Measurements from ENCODE around the gene LAYN.

The LAYN gene

GRCh38 chr11:111598559-111598958 lies 58.0 kb downstream of the LAYN start:
- no peak for DNase-seq

- no peak for DNase-seq
Measured at GRCh38 chr11:111601636-111601978, 61.1 kb downstream of the LAYN start.

- peak; percentile 77 for DNase-seq
Measured at GRCh38 chr11:111601979-111602864, 61.7 kb downstream of the LAYN start, which contains the start of gene SIK2. Gene SIK2, plus strand, starts transcription at chr11:111602449. Its CDS starts 115 bp downstream, at chr11:111602564.

- no peak for DNase-seq
Measured at GRCh38 chr11:111602865-111603610, 62.5 kb downstream of the LAYN start.

- DNase-seq = no peak
Measured at GRCh38 chr11:111603611-111604130, 63.2 kb downstream of the LAYN start.

GRCh38 chr11:111604392-111605009 lies 64.0 kb downstream of the LAYN start:
- peak; percentile 16 for DNase-seq

- DNase-seq = no peak
Measured at GRCh38 chr11:111605681-111606080, 65.2 kb downstream of the LAYN start.

GRCh38 chr11:111606986-111607385 lies 66.5 kb downstream of the LAYN start:
- no peak for DNase-seq

- DNase-seq = no peak
Measured at GRCh38 chr11:111607751-111608150, 67.2 kb downstream of the LAYN start.
